Measurements from ENCODE around the gene BCL7B.

DNA sequence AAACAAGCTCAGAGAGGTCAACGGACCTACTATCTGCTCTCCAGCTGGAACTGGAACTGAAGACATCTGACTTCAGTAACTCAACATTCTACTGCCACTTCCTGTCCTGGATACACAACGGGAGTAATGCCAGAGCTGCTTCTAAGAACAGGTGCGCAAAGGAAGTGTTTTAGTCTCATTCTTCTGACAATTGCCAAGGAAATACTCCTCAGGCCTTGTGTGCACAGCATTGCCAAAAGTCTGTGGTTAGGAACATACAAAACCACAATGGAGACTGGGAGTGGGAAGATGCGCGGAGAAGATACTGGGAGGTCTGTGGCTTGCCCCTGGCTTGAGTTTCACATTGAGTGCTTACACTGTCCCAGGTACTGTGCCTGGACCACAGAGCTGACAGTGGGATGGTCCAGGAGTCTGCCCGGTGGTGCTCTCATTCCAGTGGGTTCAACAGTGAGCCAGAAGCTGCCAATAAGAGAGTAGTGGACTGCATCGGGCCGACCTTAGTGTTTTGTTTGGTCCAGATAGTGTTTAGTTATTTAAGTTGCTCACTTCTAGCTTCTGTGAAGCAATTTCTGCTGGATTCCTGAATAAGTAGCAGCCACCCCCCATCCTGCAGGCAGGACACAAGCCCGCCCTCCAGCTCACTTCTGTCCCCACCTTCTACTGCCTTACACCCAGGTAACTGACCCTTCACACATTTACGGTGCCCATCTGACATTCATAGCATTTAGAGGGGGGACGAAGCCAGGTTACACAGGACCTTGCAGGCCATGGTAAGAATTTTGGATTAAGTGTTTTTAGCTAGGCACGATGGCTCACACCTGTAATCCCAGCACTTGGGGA lies 10.6 kb upstream of the BCL7B start:
- no peak for TF ChIP-seq EZH2 (IDR thresholded peaks at IDR 0.05; ENCODE audit: low read length)
- TF ChIP-seq, protein P1, sequence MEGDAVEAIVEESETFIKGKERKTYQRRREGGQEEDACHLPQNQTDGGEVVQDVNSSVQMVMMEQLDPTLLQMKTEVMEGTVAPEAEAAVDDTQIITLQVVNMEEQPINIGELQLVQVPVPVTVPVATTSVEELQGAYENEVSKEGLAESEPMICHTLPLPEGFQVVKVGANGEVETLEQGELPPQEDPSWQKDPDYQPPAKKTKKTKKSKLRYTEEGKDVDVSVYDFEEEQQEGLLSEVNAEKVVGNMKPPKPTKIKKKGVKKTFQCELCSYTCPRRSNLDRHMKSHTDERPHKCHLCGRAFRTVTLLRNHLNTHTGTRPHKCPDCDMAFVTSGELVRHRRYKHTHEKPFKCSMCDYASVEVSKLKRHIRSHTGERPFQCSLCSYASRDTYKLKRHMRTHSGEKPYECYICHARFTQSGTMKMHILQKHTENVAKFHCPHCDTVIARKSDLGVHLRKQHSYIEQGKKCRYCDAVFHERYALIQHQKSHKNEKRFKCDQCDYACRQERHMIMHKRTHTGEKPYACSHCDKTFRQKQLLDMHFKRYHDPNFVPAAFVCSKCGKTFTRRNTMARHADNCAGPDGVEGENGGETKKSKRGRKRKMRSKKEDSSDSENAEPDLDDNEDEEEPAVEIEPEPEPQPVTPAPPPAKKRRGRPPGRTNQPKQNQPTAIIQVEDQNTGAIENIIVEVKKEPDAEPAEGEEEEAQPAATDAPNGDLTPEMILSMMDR (optimal IDR thresholded peaks at IDR 0.05 in 1 of 3, IDR thresholded peaks at IDR 0.05 in 1 of 3, conservative IDR thresholded peaks at IDR 0.05 in 1 of 3; ENCODE audit: extremely low read depth in 1 of 3, insufficient read depth in 2 of 3, low read length in 3 of 3): no peak
